K562 (cell line): Measurements from ENCODE around the gene SLC12A9. TPM values are rescaled to one million over a fixed set of nuclear protein-coding genes. Genes with fewer than 3 reads are reported as not detected.

Experiments used
- ARID1B ChIP-seq: fragments of 450-650 bp; IDR thresholded peaks from 2 replicates; pipeline ENCODE4 v1.6.1; 2016; ENCODE audit warnings: antibody characterized with exemption, mild to moderate bottlenecking, inconsistent platforms
- CAMTA2 ChIP-seq: fragments of 250-450 bp; sonication (Bioruptor Pico); conservative IDR thresholded peaks from 2 replicates; pipeline ENCODE4 v1.5.1; 2022
- CBX5 ChIP-seq: IDR thresholded peaks from 2 replicates; pipeline ENCODE4 v1.6.1; 2014; ENCODE audit warnings: low read depth, borderline replicate concordance
- CHCHD3 ChIP-seq: fragments of 250-450 bp; sonication (Bioruptor Pico); IDR thresholded peaks from 2 replicates; pipeline ENCODE4 v2.1.2; 2022; ENCODE audit warnings: mild to moderate bottlenecking
- CLOCK ChIP-seq: fragments of 250-450 bp; sonication (Bioruptor Pico); IDR thresholded peaks from 2 replicates; pipeline ENCODE4 v1.4.0; 2020; ENCODE audit warnings: mild to moderate bottlenecking, moderate library complexity, borderline replicate concordance
- COPS2 ChIP-seq: fragments of 450-650 bp; conservative IDR thresholded peaks from 2 replicates; pipeline ENCODE4 v1.6.1; 2016; ENCODE audit warnings: mild to moderate bottlenecking, moderate library complexity
- DIDO1 ChIP-seq: fragments of 450-650 bp; IDR thresholded peaks from 2 replicates; pipeline ENCODE4 v1.6.1; 2016; ENCODE audit warnings: low read depth, missing biosample characterization, missing genetic modification characterization
- E2F4 ChIP-seq: sonication (generic); formaldehyde crosslinking; IDR thresholded peaks from 2 replicates; pipeline ENCODE4 v1.8.0; 2022; ENCODE audit warnings: mild to moderate bottlenecking, low read depth, missing genetic modification reagents
- GABPB2 ChIP-seq: fragments of 250-450 bp; sonication (Bioruptor Pico); conservative IDR thresholded peaks from 2 replicates; pipeline ENCODE4 v1.5.1; 2021; ENCODE audit warnings: mild to moderate bottlenecking
- GTF2F1 ChIP-seq: IDR thresholded peaks from 2 replicates; pipeline ENCODE4 v1.6.1; 2011; ENCODE audit warnings: low read depth, low read length, improper control_type of control experiment
- HEY1 ChIP-seq: fragments of 250-450 bp; sonication (Bioruptor Pico); IDR thresholded peaks from 2 replicates; pipeline ENCODE4 v1.5.0; 2020; ENCODE audit warnings: mild to moderate bottlenecking, moderate library complexity, borderline replicate concordance
- KDM1A ChIP-seq, 2 experiments: fragments of 450-650 bp; IDR thresholded peaks; 2 replicates each; pipeline ENCODE4 v1.6.1; 2016; ENCODE audit warnings: mild to moderate bottlenecking in 2 of 2
- MED1 ChIP-seq: sonication (generic); formaldehyde crosslinking; IDR thresholded peaks from 2 replicates; pipeline ENCODE4 v1.8.1; 2023; ENCODE audit warnings: missing genetic modification reagents, borderline replicate concordance
- NCOR1 ChIP-seq: fragments of 450-650 bp; IDR thresholded peaks from 2 replicates; pipeline ENCODE4 v1.6.1; 2016; ENCODE audit warnings: mild to moderate bottlenecking, moderate library complexity
- NFATC3 ChIP-seq: fragments of 450-650 bp; IDR thresholded peaks from 2 replicates; pipeline ENCODE4 v1.6.1; 2017; ENCODE audit warnings: mild to moderate bottlenecking
- NFE2L1 ChIP-seq: fragments of 450-650 bp; IDR thresholded peaks from 2 replicates; pipeline ENCODE4 v1.6.1; 2016; ENCODE audit warnings: missing genetic modification characterization, low read depth, mild to moderate bottlenecking, missing compliant biosample characterization, moderate library complexity, borderline replicate concordance
- NR4A1 ChIP-seq, 2 experiments: fragments of 250-450 bp in 1 of 2; fragments of 450-650 bp in 1 of 2; sonication (Bioruptor Pico) in 1 of 2; IDR thresholded peaks; 2 replicates each; pipeline versions ENCODE4 v1.4.0 to v1.6.1; 2016 to 2020; ENCODE audit warnings: mild to moderate bottlenecking in 2 of 2, missing compliant biosample characterization in 1 of 2, missing genetic modification characterization in 1 of 2, moderate library complexity in 1 of 2
- PTTG1 ChIP-seq: fragments of 450-650 bp; IDR thresholded peaks from 2 replicates; pipeline ENCODE4 v1.6.1; 2016; ENCODE audit warnings: low read depth, mild to moderate bottlenecking, missing genetic modification characterization, missing compliant biosample characterization
- SMAD4 ChIP-seq: fragments of 250-450 bp; sonication (Bioruptor Pico); conservative IDR thresholded peaks from 2 replicates; pipeline ENCODE4 v1.8.0; 2021; ENCODE audit warnings: inconsistent platforms, mild to moderate bottlenecking, moderate library complexity
- TCF3 ChIP-seq: sonication (generic); formaldehyde crosslinking; IDR thresholded peaks from 2 replicates; pipeline ENCODE4 v1.4.0; 2020; ENCODE audit warnings: mild to moderate bottlenecking, missing genetic modification reagents
- U2AF1 ChIP-seq: fragments of 200-400 bp; formaldehyde crosslinking; optimal IDR thresholded peaks from 2 replicates; pipeline ENCODE3; 2017; ENCODE audit warnings: mild to moderate bottlenecking, low read depth, low read length, moderate library complexity
- ZBTB2 ChIP-seq: fragments of 450-650 bp; IDR thresholded peaks from 2 replicates; pipeline ENCODE4 v1.6.1; 2016; ENCODE audit warnings: antibody characterized with exemption
- ZNF589 ChIP-seq: fragments of 200-800 bp; sonication (Bioruptor generic); IDR thresholded peaks from 2 replicates; pipeline ENCODE4 v1.6.1; 2016; ENCODE audit warnings: low read depth, missing genetic modification characterization, missing compliant biosample characterization
- ZNF695 ChIP-seq: fragments of 450-650 bp; formaldehyde crosslinking; IDR thresholded peaks from 2 replicates; pipeline ENCODE4 v1.4.0; 2020; ENCODE audit warnings: mild to moderate bottlenecking, moderate library complexity
- ZSCAN29 ChIP-seq: fragments of 450-650 bp; IDR thresholded peaks from 2 replicates; pipeline ENCODE4 v1.6.1; 2017
- polyA plus RNA-seq, 8 experiments: library from polyadenylated mRNA; depleted of rRNA in 4 of 8; stranded (reverse) in 5 of 8; unstranded in 3 of 8; fragments of >200 nt; fragmentation: Nextera tagmentation in 2 of 8; fragmentation: Illumina TruSeq in 1 of 8; extraction: Ambion mirVana in 2 of 8; extraction: Trizol in 1 of 8; gene quantifications; 2 replicates each; pipeline versions ENCODE4 v1.2.1 to v1.2.3, GENCODE V29; 2011 to 2014; ENCODE audit warnings: inconsistent platforms in 1 of 8, missing spikeins in 1 of 8
- total RNA-seq, 7 experiments: library from RNA; depleted of rRNA in 6 of 7; stranded (reverse); fragments of >200 nt in 6 of 7; fragmentation: Illumina TruSeq in 2 of 7; extraction: Trizol in 2 of 7; gene quantifications; 2 replicates each; pipeline versions ENCODE4 v1.2.1 to v1.2.3, GENCODE V29; 2011 to 2021; ENCODE audit warnings: low replicate concordance in 1 of 7

Gene SLC12A9
- total and polyA plus RNA-seq, 9 of the 15 experiments (the other 6 are each of a cell fraction or from before 2014, with no cell fraction given), result 0.06 to 20.2 (median 10.7) TPM

DNA sequence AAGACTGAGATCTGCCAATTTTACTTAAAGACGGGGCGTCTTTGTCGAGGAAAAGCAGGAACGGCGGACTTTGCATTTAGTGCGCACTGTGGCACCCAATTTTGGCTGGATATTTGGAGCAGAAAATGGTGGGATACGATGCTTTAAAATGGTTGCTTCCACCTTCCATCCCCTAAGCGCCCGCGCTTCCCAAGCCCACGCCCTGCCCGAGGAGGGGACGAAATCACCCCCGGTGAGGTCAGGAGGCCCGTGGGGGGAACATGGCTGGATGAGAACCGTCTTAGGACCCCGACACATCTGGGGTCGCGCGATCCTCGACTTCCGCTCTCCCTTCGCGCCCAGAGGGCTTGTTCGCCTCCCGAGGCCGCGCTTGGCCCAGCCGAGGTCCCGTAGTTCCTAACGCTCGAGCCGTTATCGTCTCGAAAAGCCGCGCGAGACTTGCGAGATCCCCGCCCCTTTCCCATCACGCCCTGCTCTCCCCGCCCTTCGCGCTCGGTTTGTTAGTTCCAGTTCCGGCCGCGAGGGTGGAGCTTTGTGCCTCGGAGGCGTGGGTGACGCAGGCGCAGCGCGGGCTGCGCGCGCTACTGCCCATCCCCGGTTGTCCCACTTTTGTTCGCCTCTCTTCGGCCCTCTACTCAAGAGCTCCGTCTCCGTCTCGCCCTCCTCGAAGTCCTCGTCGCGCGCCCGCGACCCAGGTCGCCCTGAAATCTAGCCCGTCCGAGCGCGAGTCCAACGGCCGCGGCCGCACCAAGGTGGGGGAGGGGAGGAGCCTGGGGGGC lies 22.3 kb downstream of the SLC12A9 start, which contains the start of gene SRRT (continued):
- TF ChIP-seq NFE2L1 (tag) (no peak), MED1 (CRISPR knock-in tag) (no peak), NR4A1 (CRISPR knock-in tag; IDR thresholded peaks at IDR 0.05) (peak; percentile 90; the same call in 1 of the 2 replicates), NR4A1 (tag; IDR thresholded peaks at IDR 0.05) (peak; percentile 67; the same call in 1 of the 2 replicates), HEY1 (CRISPR knock-in tag) (peak; percentile 12; the same call in 1 of the 2 replicates), SMAD4 (CRISPR knock-in tag) (peak; percentile 81), ZSCAN29 (no peak), CLOCK (CRISPR knock-in tag) (no peak), E2F4 (CRISPR knock-in tag) (no peak; the same call in 1 of the 2 replicates), ZNF695 (CRISPR knock-in tag) (0 out of 2 replicates have a peak, but pooled peaks have one; percentile 27), CHCHD3 (CRISPR knock-in tag) (no peak), ZBTB2 (peak; percentile 94), GABPB2 (CRISPR knock-in tag) (no peak), CAMTA2 (CRISPR knock-in tag) (peak; percentile 89; the same call in 1 of the 2 replicates), KDM1A (IDR thresholded peaks at IDR 0.05) (no peak), NCOR1 (no peak; the same call in 1 of the 2 replicates), COPS2 (no peak), TCF3 (CRISPR knock-in tag) (no peak; the same call in 1 of the 2 replicates), PTTG1 (tag) (no peak), U2AF1 (no peak), ARID1B (peak; percentile 27), CBX5 (no peak), DIDO1 (peak; percentile 69; the same call in 1 of the 2 replicates), GTF2F1 (no peak; the same call in 1 of the 2 replicates), NFATC3 (no peak), ZNF589 (CRISPR knock-in tag) (peak; percentile 83; the same call in 1 of the 2 replicates)
